GM19238 (cell line): ENCODE results near the gene PDGFC.

Source experiments
- DNase-seq: peaks from one replicate; pipeline ENCODE4 v3.0.0; 2011; ENCODE audit warnings: low spot score; ENCODE audit not compliant: insufficient read length

Gene PDGFC

GRCh38 chr4:156749426-156750403 is 221.9 kb downstream of the PDGFC start:
- no peak for DNase-seq

- DNase-seq, result no peak
Observed at GRCh38 chr4:156746111-156746510, 225.5 kb downstream of the PDGFC start.

- no peak for DNase-seq
Observed at GRCh38 chr4:156738766-156739165, 232.8 kb downstream of the PDGFC start.

DNA sequence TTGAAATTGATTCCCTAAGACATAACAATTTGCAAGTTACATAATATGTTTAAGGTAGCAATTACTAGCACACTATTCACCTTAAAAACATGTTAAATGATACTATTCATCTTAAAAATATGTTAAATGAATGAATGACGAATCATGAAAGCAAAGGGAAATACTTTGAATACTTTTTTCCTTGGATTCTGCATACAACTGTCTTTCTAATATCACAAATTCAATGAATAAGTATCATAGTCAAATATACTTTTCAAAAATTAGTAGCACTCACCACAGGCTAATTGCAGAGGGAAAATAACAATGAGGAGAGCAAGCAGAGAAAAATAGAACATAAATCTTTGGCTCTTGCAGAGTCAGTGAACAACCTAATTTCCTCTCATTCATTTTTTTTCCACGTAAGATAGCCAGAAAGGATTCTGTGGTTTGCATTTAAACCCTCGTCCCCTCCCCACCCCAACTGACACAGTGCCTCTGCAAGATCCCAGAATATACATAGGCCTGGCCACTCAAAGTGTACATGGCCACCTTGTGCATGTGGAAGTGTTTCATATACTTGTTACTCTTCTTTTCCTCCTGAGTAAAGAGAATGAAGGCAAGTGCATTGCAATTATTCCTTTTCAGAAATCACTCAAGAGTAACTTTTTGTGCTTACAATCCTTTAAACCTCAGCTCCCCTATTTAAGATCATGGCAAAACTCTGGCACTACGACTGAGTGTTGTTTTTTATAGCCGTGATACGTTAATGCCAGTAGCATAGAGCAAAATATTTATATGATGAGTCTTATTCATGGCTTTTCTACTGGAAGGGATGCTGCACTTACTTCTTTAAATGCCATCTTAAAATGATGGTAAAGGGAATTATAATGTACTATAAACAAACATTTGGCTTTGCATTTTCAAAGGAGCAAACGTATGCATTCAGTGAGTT is 236.4 kb downstream of the PDGFC start:
- DNase-seq, result no peak

GRCh38 chr4:156733582-156733981 is 238.0 kb downstream of the PDGFC start:
- no peak for DNase-seq

DNA sequence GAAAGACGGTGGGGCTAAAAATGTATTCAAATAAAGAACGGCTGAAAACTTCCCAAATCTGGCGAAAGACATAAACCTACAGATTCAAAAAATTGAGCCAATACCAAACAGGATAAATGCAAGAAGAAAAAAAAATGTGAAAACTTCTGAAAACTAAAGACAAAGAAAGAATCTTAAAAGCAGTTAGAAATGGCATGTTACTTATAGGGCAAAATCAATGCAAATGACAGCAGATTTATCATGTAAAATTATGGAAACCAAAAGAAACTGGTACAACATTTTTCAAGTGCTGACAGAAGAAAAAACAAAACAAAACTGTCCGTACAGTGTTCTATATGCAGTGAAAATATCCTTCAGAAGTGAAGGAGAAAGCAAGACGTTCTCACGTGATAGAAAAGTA is 239.0 kb downstream of the PDGFC start:
- DNase-seq, result no peak

DNA sequence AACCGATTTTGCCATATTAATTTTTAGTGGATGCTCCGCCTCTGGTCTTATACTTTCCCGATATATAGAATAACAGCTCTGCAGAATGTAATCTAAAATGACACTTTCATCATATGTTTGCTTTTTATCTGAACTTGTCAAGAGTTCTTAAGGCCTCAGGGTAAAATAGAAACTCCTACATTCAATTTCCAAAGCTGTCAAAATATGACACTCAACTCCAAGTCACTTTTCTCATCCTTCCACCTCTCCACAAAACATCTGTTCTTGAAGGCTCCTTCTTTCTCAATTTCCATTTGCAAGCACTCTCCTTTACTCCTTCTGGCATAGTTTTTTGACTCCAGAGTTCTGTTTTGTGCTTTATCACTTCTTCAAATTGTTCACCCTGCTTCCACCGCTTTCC is 242.2 kb downstream of the PDGFC start:
- no peak for DNase-seq

DNA sequence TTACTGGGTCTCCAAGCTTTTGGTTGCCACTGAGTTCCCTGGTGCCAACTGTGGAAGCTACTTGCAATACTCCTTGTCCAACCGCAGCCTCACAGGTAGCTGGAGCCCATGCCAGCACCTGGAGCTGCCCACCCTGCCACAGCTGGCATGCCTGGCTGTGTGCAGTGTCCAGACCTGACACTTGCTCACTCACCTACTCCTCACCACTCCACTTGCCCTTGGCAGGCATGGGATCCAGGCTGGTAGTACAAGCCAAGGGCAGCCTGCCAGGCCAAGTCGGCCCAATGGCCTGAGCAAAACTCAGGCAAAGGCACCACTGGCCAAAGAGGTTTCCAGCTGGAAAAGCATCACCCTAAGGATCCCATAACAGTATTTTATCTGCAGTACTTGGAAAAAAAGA is 246.3 kb downstream of the PDGFC start:
- DNase-seq, result no peak

GRCh38 chr4:156723951-156724668 is 247.5 kb downstream of the PDGFC start:
- no peak for DNase-seq

DNA sequence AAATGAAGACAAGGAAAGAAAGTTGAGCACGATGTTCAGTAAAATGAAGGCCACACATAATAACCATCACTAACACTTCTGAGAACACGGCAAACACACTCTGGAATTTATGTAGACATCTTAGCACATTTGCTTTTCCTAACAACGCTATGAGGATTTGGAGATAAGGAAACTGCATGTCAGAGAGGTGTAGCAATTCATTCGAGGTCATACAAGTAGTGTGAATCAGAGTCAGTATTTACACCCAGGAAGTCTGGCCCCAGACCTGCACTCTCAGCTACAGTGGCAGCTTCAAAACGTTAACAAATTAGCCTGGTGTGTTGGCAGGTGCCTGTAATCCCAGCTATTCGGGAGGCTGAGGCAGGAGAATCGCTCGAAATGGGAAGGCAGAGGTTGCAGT is 253.4 kb downstream of the PDGFC start:
- no peak for DNase-seq

DNA sequence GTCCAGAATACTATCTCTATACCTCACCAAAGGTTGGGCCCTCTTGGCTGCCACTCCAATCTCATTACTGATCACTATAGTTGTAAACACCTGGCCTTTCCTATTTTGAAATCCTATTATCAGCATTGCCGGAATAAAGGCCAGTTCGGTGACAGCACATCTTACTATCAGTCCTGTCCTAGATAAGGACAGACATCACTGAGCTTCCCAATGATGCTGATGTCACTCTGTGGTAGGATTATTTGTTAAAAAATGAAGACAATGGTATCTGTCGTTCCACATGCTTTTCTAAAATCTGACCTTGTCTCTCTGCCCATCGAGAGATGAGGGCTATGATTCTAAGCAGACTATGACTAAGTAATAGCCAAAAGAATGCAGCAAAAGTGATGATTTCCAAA is 260.4 kb downstream of the PDGFC start:
- no peak for DNase-seq
